Ishikawa (cell line): Measurements from ENCODE around the gene ZNF281.

Experiments used
- EP300 ChIP-seq: IDR thresholded peaks from 2 replicates; pipeline ENCODE4 v1.6.1; 2012; ENCODE audit warnings: borderline replicate concordance
- FOXM1 ChIP-seq: IDR thresholded peaks from 2 replicates; pipeline ENCODE4 v1.6.1; 2012; ENCODE audit warnings: low read depth, borderline replicate concordance

DNA sequence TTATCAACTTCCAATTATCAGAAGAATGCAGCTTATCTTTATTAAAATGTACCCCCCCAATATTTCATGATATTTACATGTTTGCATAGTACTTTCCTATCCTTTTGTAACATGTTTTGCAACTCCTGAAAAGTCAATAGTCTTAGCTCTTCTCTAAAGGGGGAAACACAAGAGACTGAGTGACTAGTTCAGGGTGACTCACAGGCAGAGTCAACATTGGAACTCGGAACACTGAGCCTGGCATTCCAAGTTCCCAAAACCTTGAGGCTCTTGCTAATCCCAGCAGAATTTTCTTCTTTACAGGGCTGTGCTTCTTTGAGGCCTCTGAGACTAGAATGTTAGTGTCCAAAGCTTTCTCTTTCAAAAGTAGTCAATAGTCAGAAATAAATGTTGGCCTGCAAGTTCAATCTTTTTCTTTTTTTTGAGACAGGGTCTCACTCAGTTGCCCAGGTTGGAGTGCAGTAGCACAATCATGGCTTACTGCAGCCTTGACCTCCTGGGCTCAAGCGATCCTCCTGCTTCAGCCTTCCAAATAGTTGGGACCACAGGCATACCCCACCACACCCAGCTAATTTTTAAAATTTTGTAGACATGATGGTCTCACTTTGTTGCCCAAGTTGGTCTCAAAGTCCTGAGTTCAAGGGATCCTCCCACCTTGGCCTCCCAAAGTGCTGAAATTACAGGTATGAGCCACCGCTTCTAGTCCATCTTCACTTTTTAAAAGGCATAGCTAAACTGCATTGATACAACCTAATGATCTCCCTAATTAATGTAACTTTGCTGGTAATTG is 37.5 kb downstream of the ZNF281 start:
- TF ChIP-seq EP300 (no peak), FOXM1 (no peak)
